Measurements from ENCODE around the gene SLC29A3.

SLC29A3 gene

GRCh38 chr10:71361581-71361980 is 42.5 kb downstream of the SLC29A3 start:
- TF ChIP-seq CTCF (IDR thresholded peaks at IDR 0.05): no peak
- Histone ChIP-seq H3K27me3 (no peaks in the 10 kb centered on the region), H3K4me3 (ENCODE audit: low read depth in 1 of 2, low read length in 1 of 2) (no peak overlapping the region)

GRCh38 chr10:71362141-71362540 is 43.1 kb downstream of the SLC29A3 start:
- H3K9me3 ChIP-seq: no peaks in the 10 kb centered on the region
- peaks cover 15 to 25% of the 10 kb centered on the region in 2 experiments for H3K4me1 ChIP-seq (ENCODE audit: control insufficient read depth in 1 of 2, insufficient read depth in 1 of 2, low read depth in 1 of 2, low read length in 1 of 2)
- H3K36me3 ChIP-seq: no peaks in the 10 kb centered on the region
- H3K27me3 ChIP-seq: no peaks in the 10 kb centered on the region
- H3K4me3 ChIP-seq (ENCODE audit: low read depth in 1 of 2, low read length in 1 of 2): no peak overlapping the region
- TF ChIP-seq CTCF (IDR thresholded peaks at IDR 0.05): no peak
- H3K27ac ChIP-seq: no peak overlapping the region

More at GRCh38 chr10:71361581-71361980, 42.5 kb downstream of the SLC29A3 start:
- Histone ChIP-seq H3K36me3 (no peaks in the 10 kb centered on the region), H3K27ac (no peak overlapping the region), H3K4me1 (ENCODE audit: control insufficient read depth in 1 of 2, insufficient read depth in 1 of 2, low read depth in 1 of 2, low read length in 1 of 2) (peaks cover 15 to 25% of the 10 kb centered on the region in 2 experiments), H3K9me3 (no peaks in the 10 kb centered on the region)

GRCh38 chr10:71363936-71364335 is 44.9 kb downstream of the SLC29A3 start:
- H3K9me3 ChIP-seq: no peaks in the 10 kb centered on the region
- TF ChIP-seq CTCF (IDR thresholded peaks at IDR 0.05): no peak

GRCh38 chr10:71365366-71365765 is 46.3 kb downstream of the SLC29A3 start:
- no peaks in the 10 kb centered on the region for H3K27me3 ChIP-seq
- no peak for TF ChIP-seq CTCF (IDR thresholded peaks at IDR 0.05)
- H3K36me3 ChIP-seq: no peaks in the 10 kb centered on the region
- H3K4me1 ChIP-seq (ENCODE audit: control insufficient read depth in 1 of 2, insufficient read depth in 1 of 2, low read depth in 1 of 2, low read length in 1 of 2): peaks cover 7 to 16% of the 10 kb centered on the region in 2 experiments
- no peak overlapping the region for H3K4me3 ChIP-seq (ENCODE audit: low read depth in 1 of 2, low read length in 1 of 2)
- no peaks in the 10 kb centered on the region for H3K9me3 ChIP-seq
- no peak overlapping the region for H3K27ac ChIP-seq

More at GRCh38 chr10:71363936-71364335, 44.9 kb downstream of the SLC29A3 start:
- H3K36me3 ChIP-seq: no peaks in the 10 kb centered on the region
- peaks cover 15 to 25% of the 10 kb centered on the region in 2 experiments for H3K4me1 ChIP-seq (ENCODE audit: control insufficient read depth in 1 of 2, insufficient read depth in 1 of 2, low read depth in 1 of 2, low read length in 1 of 2)
- no peak overlapping the region for H3K4me3 ChIP-seq (ENCODE audit: low read depth in 1 of 2, low read length in 1 of 2)
- no peak overlapping the region for H3K27ac ChIP-seq
- no peaks in the 10 kb centered on the region for H3K27me3 ChIP-seq

- Histone ChIP-seq H3K4me3 (ENCODE audit: low read depth in 1 of 2, low read length in 1 of 2) (no peak overlapping the region), H3K36me3 (no peaks in the 10 kb centered on the region), H3K27me3 (no peaks in the 10 kb centered on the region), H3K9me3 (no peaks in the 10 kb centered on the region), H3K4me1 (ENCODE audit: control insufficient read depth in 1 of 2, insufficient read depth in 1 of 2, low read depth in 1 of 2, low read length in 1 of 2) (peaks cover 10 to 16% of the 10 kb centered on the region in 2 experiments), H3K27ac (no peak overlapping the region)
- no peak for TF ChIP-seq CTCF (IDR thresholded peaks at IDR 0.05)
Observed at GRCh38 chr10:71366690-71367089, 47.6 kb downstream of the SLC29A3 start.

- Histone ChIP-seq H3K27ac (no peak overlapping the region), H3K4me1 (ENCODE audit: control insufficient read depth in 1 of 2, insufficient read depth in 1 of 2, low read depth in 1 of 2, low read length in 1 of 2) (peaks cover 16 to 22% of the 10 kb centered on the region in 2 experiments), H3K4me3 (ENCODE audit: low read depth in 1 of 2, low read length in 1 of 2) (no peak overlapping the region), H3K27me3 (no peaks in the 10 kb centered on the region), H3K9me3 (no peaks in the 10 kb centered on the region), H3K36me3 (no peaks in the 10 kb centered on the region)
- no peak for TF ChIP-seq CTCF (IDR thresholded peaks at IDR 0.05)
Observed at GRCh38 chr10:71367271-71367670, 48.2 kb downstream of the SLC29A3 start.

All from neutrophil (primary cell).